Kidney glomerular epithelial cell (primary cell): ENCODE measurements around the gene BOD1L1.

Source experiments
- DNase-seq: peaks from one replicate; lab custom pipeline; 2025; lab: John Stamatoyannopoulos, UW

The BOD1L1 gene

DNA sequence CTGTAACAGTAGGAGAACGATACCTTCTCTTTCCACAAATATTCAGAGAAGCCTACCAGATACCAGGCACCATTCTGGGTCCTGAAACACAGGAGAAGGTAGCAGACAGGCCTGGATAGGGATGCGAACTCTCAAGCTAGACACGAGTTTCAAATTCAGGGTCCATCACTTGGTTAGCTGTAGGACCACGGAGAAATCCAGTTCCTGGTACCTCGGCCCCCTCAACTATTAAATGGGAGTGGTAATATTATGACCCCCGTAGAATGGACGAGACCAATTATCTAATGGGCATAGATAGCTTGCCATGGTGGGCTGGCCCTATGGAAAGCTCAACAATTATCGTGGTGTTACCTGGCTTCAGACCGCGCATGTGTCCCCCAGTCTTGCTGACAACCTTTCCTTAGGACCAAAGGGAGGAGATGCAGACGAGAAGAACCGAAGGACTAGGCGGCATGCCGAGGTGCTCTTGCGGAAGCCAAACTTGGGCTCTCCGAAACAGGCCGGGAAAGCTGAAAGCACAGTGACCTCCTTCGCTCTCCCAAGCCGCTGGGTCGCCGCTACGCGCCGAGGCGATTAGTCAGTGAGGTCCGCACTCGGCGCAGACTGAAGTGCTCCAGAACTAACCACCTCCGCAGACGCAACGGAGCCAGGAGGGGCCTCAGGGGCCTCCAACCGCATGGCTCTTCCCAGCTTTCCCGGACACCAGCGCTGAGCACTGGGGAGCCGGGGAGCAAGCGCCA, 102.9 kb downstream of the BOD1L1 start:
- DNase-seq, result no peak

DNA sequence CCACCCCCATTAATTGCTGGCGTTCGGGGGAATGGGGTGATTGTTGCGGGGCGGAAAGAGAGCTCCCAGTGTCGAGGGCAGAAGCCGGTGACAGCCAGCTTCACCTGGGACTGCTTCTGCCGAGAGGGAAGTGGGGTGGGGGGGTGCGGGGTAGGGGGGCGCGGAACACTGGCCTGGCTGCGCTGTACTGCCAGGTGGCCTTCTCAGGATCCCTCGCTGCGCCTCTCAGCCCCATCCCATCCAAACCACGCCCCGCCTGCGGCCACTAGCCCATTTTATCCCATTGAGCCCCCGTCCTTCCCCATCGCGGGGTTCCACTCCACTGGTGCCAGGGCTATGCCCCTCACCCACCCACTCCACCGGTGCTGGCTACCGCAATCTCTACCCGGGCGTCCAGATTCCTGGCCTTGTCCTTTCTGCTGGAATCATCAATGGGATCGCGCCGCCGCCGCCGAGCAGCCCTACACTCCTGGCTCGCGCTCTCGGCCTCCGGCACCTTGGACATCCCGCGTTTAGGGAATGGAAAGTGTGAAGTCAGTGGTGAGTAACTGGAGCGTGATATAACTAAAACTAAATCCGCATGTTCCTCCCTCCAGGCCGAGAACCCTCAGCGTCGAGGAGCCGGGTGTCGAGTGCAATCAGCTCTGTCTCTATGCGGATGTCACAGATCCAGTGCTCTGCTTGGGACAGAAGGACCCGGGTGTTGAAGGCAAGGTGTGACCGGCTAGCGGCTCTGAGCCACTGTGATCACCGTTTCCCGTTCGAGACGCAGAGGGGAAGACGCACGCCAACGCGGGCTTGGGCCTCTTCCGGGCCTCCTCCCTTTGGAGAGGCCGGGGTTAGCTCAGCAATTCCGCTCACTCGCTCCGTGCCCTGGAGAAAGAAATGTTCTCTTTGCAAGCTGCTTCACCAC, 103.7 kb downstream of the BOD1L1 start:
- no peak for DNase-seq

GRCh38 chr4:13523105-13523477, 104.4 kb downstream of the BOD1L1 start:
- DNase-seq, result no peak

DNA sequence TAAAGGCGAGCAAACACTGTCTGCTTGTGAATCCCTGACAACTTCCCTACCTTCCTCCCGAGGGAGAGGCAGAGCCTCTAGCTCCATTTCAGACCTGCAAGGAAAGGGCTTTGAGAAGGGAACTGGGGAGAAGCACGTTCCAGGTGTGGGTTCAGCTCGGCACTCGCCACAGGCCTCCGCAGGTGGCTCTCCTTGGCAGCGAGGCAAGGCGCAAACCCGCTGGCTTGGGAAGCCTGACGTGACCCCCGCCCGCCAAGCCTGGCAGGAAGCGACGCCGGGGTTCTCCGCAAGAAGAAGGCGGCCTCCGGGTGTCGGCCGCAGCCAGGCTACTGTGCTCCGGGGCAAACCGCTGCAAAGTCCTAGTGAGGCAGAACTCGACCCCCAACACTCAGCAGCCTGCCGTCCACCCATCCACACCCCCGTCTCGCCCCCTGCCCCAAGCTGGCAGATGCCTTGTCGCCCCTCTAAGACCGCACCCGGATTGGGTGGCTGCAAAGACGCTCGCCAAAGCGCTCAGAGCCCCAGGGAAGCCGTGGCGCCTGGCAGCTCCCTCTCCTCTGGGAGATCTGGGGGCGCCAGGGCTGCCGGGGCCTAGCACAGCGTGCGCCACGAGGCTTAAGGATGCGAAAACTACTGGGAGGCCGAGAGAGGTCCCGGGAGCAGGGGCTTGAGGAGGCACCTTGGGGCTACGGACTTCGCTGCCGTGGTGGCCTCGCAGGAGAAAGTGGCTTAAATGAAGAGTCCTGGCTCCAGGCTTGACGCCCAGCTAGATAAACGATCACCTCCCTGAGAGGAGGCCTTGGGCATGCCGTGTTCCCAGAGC, 105.0 kb downstream of the BOD1L1 start:
- no peak for DNase-seq

DNA sequence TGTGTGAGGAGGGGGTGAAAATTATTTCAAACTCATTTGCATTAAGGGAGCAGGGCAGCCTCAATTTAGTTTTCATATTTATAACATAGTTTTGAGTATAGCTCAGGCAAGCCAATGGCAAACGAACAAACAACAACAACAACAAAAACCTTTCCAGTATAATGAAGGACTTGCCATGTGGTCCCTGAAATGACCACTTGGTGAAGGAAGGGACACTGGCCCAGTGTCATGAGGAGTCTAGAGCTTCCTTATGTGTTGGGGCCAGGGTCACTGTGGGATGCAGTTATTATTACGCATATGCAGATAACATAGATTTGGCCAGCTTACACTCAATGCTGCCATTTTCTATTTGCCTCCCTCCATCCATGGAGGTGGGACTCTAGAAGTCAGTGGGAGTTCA, 106.5 kb downstream of the BOD1L1 start:
- no peak for DNase-seq
